Activated naive CD4-positive, alpha-beta T cell treated with anti-CD3 and anti-CD28 coated beads, Interleukin-2, amount 10 ng/mL, durations not matched to agents 7 days and 5 days (primary cell): ENCODE measurements around the gene FFAR4.

Source experiments
- CTCF ChIA-PET: fragments of 350-600 bp; sonication (Branson Sonifier 250); formaldehyde crosslinking; loops from one replicate; lab custom pipeline; 2021; ENCODE audit warnings: antibody characterized with exemption; lab: Charles Lee
- DNase-seq: peaks from one replicate; pipeline ENCODE4 v3.0.0-alpha.2; 2020
- H3K27ac Mint-ChIP-seq: one replicate; pipeline ENCODE4 v1.8.0; 2021; ENCODE audit warnings: mild to moderate bottlenecking, moderate library complexity, mixed read lengths
- H3K27me3 Mint-ChIP-seq: one replicate; pipeline ENCODE4 v1.8.0; 2021; ENCODE audit warnings: mild to moderate bottlenecking, mixed read lengths
- H3K36me3 Mint-ChIP-seq: one replicate; pipeline ENCODE4 v1.8.0; 2021; ENCODE audit warnings: mixed read lengths
- H3K4me1 Mint-ChIP-seq: one replicate; pipeline ENCODE4 v1.8.0; 2021; ENCODE audit warnings: mixed read lengths
- H3K4me3 Mint-ChIP-seq: one replicate; pipeline ENCODE4 v1.8.0; 2021; ENCODE audit warnings: mild to moderate bottlenecking, moderate library complexity, mixed read lengths
- H3K9me3 Mint-ChIP-seq: one replicate; pipeline ENCODE4 v1.8.0; 2021; ENCODE audit warnings: mixed read lengths

FFAR4 gene

DNA sequence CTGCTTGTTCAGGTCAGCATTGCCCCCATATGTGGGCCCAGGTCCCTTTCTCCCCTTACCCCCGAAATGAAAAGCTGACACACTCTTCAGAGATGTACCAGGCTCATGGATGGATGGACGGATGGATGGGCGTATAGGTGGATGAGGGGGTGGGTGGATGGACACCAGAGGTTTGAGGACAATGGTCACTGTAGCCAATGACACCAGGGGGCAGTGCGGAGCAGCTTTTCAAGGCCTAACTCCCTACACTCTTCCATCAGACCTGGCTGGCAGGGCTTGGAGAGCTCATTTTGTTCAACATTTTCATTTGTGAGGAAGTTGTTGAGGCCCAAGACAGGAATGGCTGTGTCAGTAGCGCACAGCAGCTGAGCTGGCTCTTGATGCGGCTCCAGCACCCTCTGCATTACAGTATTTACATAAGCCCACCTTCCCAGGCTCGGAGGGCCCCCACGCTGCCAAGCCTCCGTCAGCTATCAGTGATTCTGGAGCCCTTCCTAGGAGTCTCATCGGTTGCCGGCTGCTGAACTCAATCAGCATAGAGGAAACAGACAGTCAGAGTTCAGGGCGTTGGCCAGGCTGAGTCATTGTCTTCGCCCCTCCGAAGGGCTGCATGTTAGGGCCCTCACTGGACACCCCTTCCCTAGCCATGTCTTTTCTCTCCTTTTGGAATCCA, 11.6 kb upstream of the FFAR4 start:
- Mint-ChIP-seq H3K9me3 (no peaks in the 10 kb centered on the region), H3K27me3 (peaks cover 11% of the 10 kb centered on the region), H3K36me3 (no peaks in the 10 kb centered on the region), H3K27ac (no peak overlapping the region), H3K4me1 (no peaks in the 10 kb centered on the region), H3K4me3 (no peak overlapping the region)
- DNase-seq, result peak; percentile 58
- CTCF ChIA-PET, result interaction anchor here (0.5 to 2.5 kb wide), 11 partner anchors 8 to 890 kb away, joined by 3 to 22 read pairs (median 5); partner anchors contain the start of gene FFAR4

DNA sequence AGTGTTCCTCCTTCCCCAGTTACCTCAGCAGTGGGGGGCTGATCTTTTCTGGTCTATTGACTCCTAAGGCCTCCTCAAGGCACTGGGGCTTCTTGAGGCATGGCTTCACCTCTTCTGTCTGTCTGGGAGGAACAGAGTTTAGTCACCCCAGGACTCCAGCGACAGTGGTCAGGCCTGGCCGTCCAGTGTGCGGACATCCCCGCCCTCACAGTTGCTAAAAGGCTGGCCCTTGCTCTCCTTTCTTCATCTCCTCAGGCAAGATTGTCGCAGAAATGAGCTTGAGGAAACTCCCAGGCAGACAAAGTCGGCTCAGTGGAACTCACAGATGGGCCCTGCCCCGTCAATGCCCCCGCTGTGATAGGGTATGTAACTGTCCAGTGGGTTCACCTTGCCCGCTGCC, 7.0 kb upstream of the FFAR4 start:
- H3K9me3 Mint-ChIP-seq, result no peaks in the 10 kb centered on the region
- no peaks in the 10 kb centered on the region for H3K4me1 Mint-ChIP-seq
- DNase-seq, result no peak
- H3K27ac Mint-ChIP-seq, result no peak overlapping the region
- no peaks in the 10 kb centered on the region for H3K36me3 Mint-ChIP-seq
- peaks cover 15% of the 10 kb centered on the region for H3K27me3 Mint-ChIP-seq
- no peak overlapping the region for H3K4me3 Mint-ChIP-seq
- CTCF ChIA-PET, result no interaction called here

GRCh38 chr10:93560541-93560940, 5.9 kb upstream of the FFAR4 start:
- Mint-ChIP-seq H3K27ac (no peak overlapping the region), H3K4me1 (no peaks in the 10 kb centered on the region), H3K27me3 (peaks cover 20% of the 10 kb centered on the region), H3K9me3 (no peaks in the 10 kb centered on the region), H3K36me3 (no peaks in the 10 kb centered on the region), H3K4me3 (no peak overlapping the region)
- DNase-seq, result no peak
- CTCF ChIA-PET, result no interaction called here

DNA sequence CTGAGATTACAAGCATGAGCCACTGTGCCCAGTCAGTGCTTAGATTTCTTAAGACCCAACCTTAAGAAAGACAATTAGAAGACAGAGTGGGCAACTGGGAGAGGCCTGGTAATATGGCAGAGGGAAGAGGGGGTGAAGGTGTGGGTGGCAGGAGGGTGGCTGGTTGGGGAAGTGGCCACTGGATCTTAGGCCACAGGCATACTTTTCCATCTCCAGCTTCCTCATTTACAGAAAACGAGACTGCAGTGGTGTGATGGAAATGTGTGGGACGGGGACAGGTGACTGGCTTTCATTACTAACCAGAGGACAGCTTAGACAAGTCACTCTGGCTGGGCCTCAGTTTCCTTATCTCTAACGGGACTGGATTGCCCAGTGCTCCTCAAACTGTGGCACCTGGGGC, 1.0 kb upstream of the FFAR4 start:
- CTCF ChIA-PET, result interaction anchor here (2.0 kb wide), 1 partner anchor 11 kb away, joined by 5 read pairs; no protein-coding TSS in a partner anchor
- Mint-ChIP-seq H3K36me3 (no peaks in the 10 kb centered on the region), H3K4me3 (no peak overlapping the region)

GRCh38 chr10:93567277-93568104, 1.0 kb downstream of the FFAR4 start:
- no peaks in the 10 kb centered on the region for H3K9me3 Mint-ChIP-seq
- H3K36me3 Mint-ChIP-seq, result no peaks in the 10 kb centered on the region
- CTCF ChIA-PET, result interaction anchor here (0.5 kb wide), 1 partner anchor 56 kb away, joined by 3 read pairs; no protein-coding TSS in a partner anchor
- H3K27ac Mint-ChIP-seq, result no peak overlapping the region
- H3K27me3 Mint-ChIP-seq, result peaks cover 70% of the 10 kb centered on the region
- DNase-seq, result no peak
- no peak overlapping the region for H3K4me3 Mint-ChIP-seq
- H3K4me1 Mint-ChIP-seq, result no peaks in the 10 kb centered on the region

More for the DNA sequence above, 1.0 kb upstream of the FFAR4 start:
- no peak for DNase-seq
- peaks cover 57% of the 10 kb centered on the region for H3K27me3 Mint-ChIP-seq
- H3K27ac Mint-ChIP-seq, result no peak overlapping the region
- no peaks in the 10 kb centered on the region for H3K4me1 Mint-ChIP-seq
- no peaks in the 10 kb centered on the region for H3K9me3 Mint-ChIP-seq

DNA sequence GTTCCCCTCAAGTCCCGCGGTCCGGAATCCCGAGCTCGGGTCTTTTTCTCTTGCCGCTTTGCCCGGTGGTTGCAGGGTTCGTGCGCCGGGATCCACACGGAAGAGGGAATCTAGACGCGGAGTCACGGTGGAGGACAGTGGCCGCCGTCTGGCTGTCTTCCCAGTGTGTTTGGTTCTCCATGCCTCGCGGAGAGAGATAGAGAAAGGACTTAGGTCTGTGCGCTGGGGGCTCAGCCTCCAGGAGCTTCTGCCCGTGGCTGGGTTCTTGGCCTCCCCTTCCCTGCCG, 1.6 kb downstream of the FFAR4 start:
- CTCF ChIA-PET, result interaction anchor here (0.5 kb wide), 1 partner anchor 57 kb away, joined by 3 read pairs; no protein-coding TSS in a partner anchor
- peaks cover 76% of the 10 kb centered on the region for H3K27me3 Mint-ChIP-seq
- H3K27ac Mint-ChIP-seq, result no peak overlapping the region

DNA sequence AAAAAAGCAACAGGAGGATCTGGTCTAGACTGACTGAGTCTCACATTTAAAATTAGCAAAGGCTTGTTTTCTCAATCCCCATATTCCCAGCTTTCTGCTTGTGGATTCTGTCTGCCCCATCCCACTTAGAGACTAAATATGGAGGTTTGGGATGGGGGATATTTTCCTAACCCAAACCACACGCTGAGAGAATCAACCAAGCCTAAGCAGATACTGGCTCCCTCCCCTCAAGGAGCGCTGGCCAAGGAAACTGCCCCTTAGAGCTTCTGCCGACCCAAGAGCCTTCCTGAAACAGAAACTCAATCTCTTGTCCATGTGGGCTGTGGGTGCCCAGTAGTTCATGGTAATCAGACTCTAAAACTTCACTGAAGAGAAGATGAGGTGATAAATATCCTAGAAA, 3.9 kb downstream of the FFAR4 start:
- Mint-ChIP-seq H3K4me1 (peaks cover 8% of the 10 kb centered on the region), H3K36me3 (no peaks in the 10 kb centered on the region), H3K27ac (no peak overlapping the region), H3K4me3 (no peak overlapping the region), H3K9me3 (no peaks in the 10 kb centered on the region), H3K27me3 (peaks cover 71% of the 10 kb centered on the region)
- DNase-seq, result no peak
- CTCF ChIA-PET, result interaction anchor here (0.7 kb wide), 1 partner anchor 15 kb away, joined by 3 read pairs; no protein-coding TSS in a partner anchor

More for the DNA sequence above, 1.6 kb downstream of the FFAR4 start:
- peaks cover 1% of the 10 kb centered on the region for H3K4me1 Mint-ChIP-seq
- no peaks in the 10 kb centered on the region for H3K36me3 Mint-ChIP-seq
- no peak overlapping the region for H3K4me3 Mint-ChIP-seq
- no peaks in the 10 kb centered on the region for H3K9me3 Mint-ChIP-seq
- no peak for DNase-seq

DNA sequence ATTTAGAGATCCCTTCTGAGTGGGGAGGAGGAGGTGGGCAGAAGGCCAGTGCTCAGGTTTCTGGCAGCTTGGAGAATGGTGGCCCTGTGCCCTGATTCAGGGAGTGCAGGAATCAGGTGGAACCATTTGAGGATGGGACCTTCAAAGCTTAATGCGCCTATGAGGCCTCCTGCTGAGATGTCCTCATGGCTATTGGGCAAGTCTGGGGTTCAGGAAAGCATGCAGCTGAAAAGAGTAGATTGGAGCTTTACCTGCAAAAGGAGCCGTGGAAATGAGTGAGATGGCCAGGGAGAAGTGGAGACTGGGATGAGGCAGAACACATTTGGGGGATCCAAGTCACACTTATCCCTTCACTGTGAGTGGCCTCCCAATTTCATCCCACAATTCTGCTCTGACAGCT, 6.1 kb downstream of the FFAR4 start:
- CTCF ChIA-PET, result no interaction called here
- DNase-seq, result no peak
- Mint-ChIP-seq H3K36me3 (no peaks in the 10 kb centered on the region), H3K27me3 (peaks cover 51% of the 10 kb centered on the region), H3K4me3 (no peak overlapping the region), H3K27ac (no peak overlapping the region), H3K4me1 (peaks cover 8% of the 10 kb centered on the region), H3K9me3 (no peaks in the 10 kb centered on the region)

DNA sequence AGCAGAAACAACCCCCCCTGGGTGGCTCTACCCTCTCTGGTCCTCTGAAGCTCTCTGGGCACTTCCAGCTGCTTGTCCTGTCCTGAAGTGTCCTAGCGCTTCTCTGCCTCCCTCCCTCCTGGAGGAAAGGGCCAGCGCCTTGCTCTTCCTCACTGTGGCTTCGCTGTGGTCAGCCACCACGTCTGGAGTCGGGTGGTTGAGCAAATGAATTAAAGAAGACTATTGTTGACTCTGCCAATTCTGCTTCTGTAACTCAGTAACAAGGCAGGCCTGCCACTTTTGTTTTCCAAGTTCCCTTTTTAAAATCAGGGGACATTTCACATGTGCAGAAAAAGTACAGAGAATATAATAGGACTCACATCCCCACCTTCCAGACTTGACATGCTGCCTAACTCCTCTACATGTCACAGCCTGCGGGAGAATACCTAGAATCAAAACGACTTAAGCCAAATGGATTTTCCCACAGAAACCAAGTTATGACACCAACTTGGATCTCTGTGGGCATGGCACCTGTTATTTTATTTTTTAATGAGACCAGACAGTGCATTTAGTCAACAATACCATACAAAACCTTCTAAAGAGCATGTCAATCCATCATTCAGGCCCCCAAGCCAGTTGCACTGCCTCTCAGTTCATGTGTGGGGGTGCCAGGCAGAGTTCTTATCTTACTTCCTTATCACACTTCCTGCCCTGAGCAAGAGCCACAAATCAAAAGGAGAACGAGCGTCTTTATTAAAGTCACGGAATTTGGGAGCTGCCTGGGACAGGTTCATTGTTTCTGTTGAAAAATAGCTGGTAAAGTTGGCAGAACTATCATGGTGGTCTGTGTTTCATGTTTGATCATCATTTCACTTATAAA, 6.8 kb downstream of the FFAR4 start:
- H3K27me3 Mint-ChIP-seq, result peaks cover 44% of the 10 kb centered on the region
- H3K36me3 Mint-ChIP-seq, result no peaks in the 10 kb centered on the region
- H3K4me3 Mint-ChIP-seq, result no peak overlapping the region
- H3K4me1 Mint-ChIP-seq, result peaks cover 8% of the 10 kb centered on the region
- no peak for DNase-seq
- no peak overlapping the region for H3K27ac Mint-ChIP-seq
- CTCF ChIA-PET, result no interaction called here
- no peaks in the 10 kb centered on the region for H3K9me3 Mint-ChIP-seq

DNA sequence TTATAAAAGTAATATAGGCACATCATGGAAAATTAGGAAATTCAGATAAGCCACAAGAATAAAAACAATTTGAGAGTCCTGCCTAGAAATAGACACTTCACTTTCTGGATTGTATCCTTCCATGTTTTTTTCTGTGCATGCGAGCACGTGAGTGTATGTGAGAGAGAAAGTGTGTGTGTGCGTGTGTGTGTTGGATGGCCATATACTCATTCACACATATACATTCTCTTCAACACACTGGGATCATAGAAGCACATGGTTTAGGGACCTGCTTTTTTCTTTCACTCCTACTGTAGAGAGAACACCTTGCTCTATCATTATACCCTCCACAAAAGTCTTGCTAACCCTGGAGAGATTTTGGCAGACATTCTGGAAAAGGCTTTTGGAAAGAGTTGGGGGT, 7.5 kb downstream of the FFAR4 start:
- Mint-ChIP-seq H3K9me3 (no peaks in the 10 kb centered on the region), H3K27me3 (peaks cover 37% of the 10 kb centered on the region), H3K27ac (no peak overlapping the region), H3K4me3 (no peak overlapping the region), H3K36me3 (no peaks in the 10 kb centered on the region), H3K4me1 (peaks cover 8% of the 10 kb centered on the region)
- no peak for DNase-seq
- CTCF ChIA-PET, result no interaction called here

DNA sequence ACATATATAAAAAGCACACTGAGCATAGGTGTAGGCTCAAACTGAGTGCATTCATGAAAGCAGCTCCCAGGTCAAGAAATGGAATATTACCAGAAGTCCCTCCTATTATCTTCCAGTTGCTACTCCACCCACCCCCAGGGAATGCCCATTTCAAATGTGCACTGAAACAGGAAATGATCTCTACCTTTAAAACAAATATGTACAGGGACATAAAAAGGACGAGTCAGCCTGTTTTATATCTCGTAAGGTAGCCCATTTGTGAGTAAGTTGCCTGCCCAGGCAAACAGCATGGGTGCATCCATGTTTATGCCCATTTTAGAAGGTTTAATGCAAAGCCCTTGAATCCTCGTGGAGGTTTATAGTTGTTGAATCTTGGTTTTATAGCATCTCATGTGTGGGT, 10.4 kb downstream of the FFAR4 start:
- no peak overlapping the region for H3K4me3 Mint-ChIP-seq
- H3K27ac Mint-ChIP-seq, result no peak overlapping the region
- CTCF ChIA-PET, result no interaction called here
- H3K9me3 Mint-ChIP-seq, result peaks cover 6% of the 10 kb centered on the region
- no peaks in the 10 kb centered on the region for H3K36me3 Mint-ChIP-seq
- H3K27me3 Mint-ChIP-seq, result peaks cover 13% of the 10 kb centered on the region
- no peak for DNase-seq
- peaks cover 8% of the 10 kb centered on the region for H3K4me1 Mint-ChIP-seq

DNA sequence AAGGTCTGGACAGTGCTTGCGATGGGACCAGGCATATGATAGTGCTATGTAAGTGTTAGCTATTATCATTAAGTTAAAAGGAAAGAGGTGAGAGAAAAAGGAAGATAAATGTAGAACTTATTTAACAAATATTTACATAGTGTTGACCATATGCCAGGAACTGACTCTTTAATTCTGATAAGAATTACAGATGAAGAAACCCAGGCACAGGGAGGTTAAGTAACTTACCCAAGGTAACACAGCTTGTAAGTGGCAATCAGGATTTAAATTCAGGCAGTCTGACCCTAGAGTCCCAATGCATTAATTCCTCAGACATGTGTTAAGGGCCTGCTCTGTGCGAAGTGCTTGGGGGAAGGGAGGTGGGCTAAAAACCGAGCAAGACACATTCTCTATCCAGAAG, 11.1 kb downstream of the FFAR4 start:
- H3K27ac Mint-ChIP-seq, result no peak overlapping the region
- H3K4me1 Mint-ChIP-seq, result peaks cover 8% of the 10 kb centered on the region
- H3K36me3 Mint-ChIP-seq, result no peaks in the 10 kb centered on the region
- peaks cover 6% of the 10 kb centered on the region for H3K27me3 Mint-ChIP-seq
- H3K4me3 Mint-ChIP-seq, result no peak overlapping the region
- no peak for DNase-seq
- CTCF ChIA-PET, result no interaction called here
- H3K9me3 Mint-ChIP-seq, result peaks cover 6% of the 10 kb centered on the region

DNA sequence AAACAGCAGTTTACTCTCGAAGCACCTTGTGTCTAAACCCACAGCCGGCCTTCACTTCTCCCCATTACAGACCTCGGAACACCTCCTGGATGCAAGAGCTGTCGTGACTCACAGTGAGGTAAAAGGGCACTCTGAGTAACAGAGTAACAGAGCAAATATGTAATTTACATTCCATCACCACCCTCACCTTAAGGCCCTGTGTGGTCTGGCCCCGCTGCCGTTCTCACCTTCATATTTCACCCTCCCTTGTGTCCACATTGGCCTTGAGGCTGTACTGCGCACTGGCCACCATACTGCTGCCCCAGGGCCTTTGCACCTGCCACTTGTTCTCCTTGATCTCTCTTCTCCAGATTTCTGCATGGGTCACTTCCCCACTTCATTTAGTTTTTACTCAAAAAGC, 12.6 kb downstream of the FFAR4 start:
- no peak overlapping the region for H3K27ac Mint-ChIP-seq
- no peak for DNase-seq
- no peaks in the 10 kb centered on the region for H3K27me3 Mint-ChIP-seq
- CTCF ChIA-PET, result no interaction called here
- no peaks in the 10 kb centered on the region for H3K36me3 Mint-ChIP-seq
- H3K9me3 Mint-ChIP-seq, result peaks cover 6% of the 10 kb centered on the region
- H3K4me1 Mint-ChIP-seq, result no peaks in the 10 kb centered on the region
- no peak overlapping the region for H3K4me3 Mint-ChIP-seq

- CTCF ChIA-PET, result no interaction called here
- no peaks in the 10 kb centered on the region for H3K27me3 Mint-ChIP-seq
- no peaks in the 10 kb centered on the region for H3K36me3 Mint-ChIP-seq
- no peak overlapping the region for H3K27ac Mint-ChIP-seq
- no peak overlapping the region for H3K4me3 Mint-ChIP-seq
- peaks cover 6% of the 10 kb centered on the region for H3K9me3 Mint-ChIP-seq
- H3K4me1 Mint-ChIP-seq, result no peaks in the 10 kb centered on the region
- no peak for DNase-seq
Observed at GRCh38 chr10:93579985-93580711, 13.7 kb downstream of the FFAR4 start.
